Glomerular endothelial cell (primary cell): ENCODE measurements around the gene HDAC5. TPM values are rescaled to one million over a fixed set of nuclear protein-coding genes. Genes with fewer than 3 reads are reported as not detected.
"Not testable (repeated sequence)": the region's sequence is repeated elsewhere in the genome, so short reads cannot be mapped to it uniquely, and the experiment has no call there.

ENCODE experiments used
- DNase-seq: peaks from one replicate; pipeline ENCODE4 v3.0.0-alpha.2; 2011; ENCODE audit warnings: low read depth, low spot score; ENCODE audit errors: extremely low read depth
- total RNA-seq: library from RNA; depleted of rRNA; stranded (reverse); fragments of >200 nt; gene quantifications from 2 replicates; pipeline ENCODE4 v1.2.3, GENCODE V29; 2015

HDAC5 gene
- total RNA-seq, 1 donor from 2014 or later, result 46.9 TPM

GRCh38 chr17:44037471-44037870, 86.0 kb downstream of the HDAC5 start:
- DNase-seq, result no peak

GRCh38 chr17:44034688-44035087, 88.8 kb downstream of the HDAC5 start:
- not testable (repeated sequence) for DNase-seq

- DNase-seq, result no peak
Observed at GRCh38 chr17:44033861-44034408, 89.5 kb downstream of the HDAC5 start.

GRCh38 chr17:44030482-44030881, 93.0 kb downstream of the HDAC5 start:
- no peak for DNase-seq

GRCh38 chr17:44029736-44030135, 93.7 kb downstream of the HDAC5 start:
- DNase-seq, result no peak

Other genes with a start within 250 kb of the HDAC5 start
- gene MPP2, start 216.1 kb downstream of the HDAC5 start, total RNA-seq, result 1.2 and 1.9 TPM in 2 replicates
- not detected in 2 replicates for gene PPY, start 181.2 kb downstream of the HDAC5 start, total RNA-seq
- 0.64 TPM in 1 of 2 replicates, not detected in the other for gene PYY, start 169.7 kb downstream of the HDAC5 start, total RNA-seq
- 1.8 and 4.6 TPM in 2 replicates for gene NAGS, start 119.0 kb downstream of the HDAC5 start, total RNA-seq
- 30.0 and 37.2 TPM in 2 replicates for gene TMEM101, start 108.7 kb downstream of the HDAC5 start, total RNA-seq
- gene LSM12, start 57.0 kb downstream of the HDAC5 start, total RNA-seq, result 44.3 and 55.3 TPM in 2 replicates
- 41.9 and 60.5 TPM in 2 replicates for gene G6PC3, start 52.9 kb downstream of the HDAC5 start, total RNA-seq
- 0.92 and 2.9 TPM in 2 replicates for gene HROB, start 18.3 kb upstream of the HDAC5 start, total RNA-seq
- gene ASB16, start 47.1 kb upstream of the HDAC5 start, total RNA-seq, result 0.15 and 0.18 TPM in 2 replicates
- 31.9 and 35.5 TPM in 2 replicates for gene TMUB2, start 63.3 kb upstream of the HDAC5 start, total RNA-seq
- gene ATXN7L3, start 76.2 kb upstream of the HDAC5 start, total RNA-seq, result 69.1 and 72.4 TPM in 2 replicates
- gene UBTF, start 96.0 kb upstream of the HDAC5 start, total RNA-seq, result 51.9 and 58.7 TPM in 2 replicates
- gene SLC4A1, start 144.5 kb upstream of the HDAC5 start, total RNA-seq, result not detected in 2 replicates
- gene RUNDC3A, start 185.0 kb upstream of the HDAC5 start, total RNA-seq, result 0.58 and 0.82 TPM in 2 replicates
- gene SLC25A39, start 201.2 kb upstream of the HDAC5 start, total RNA-seq, result 100 and 126 TPM in 2 replicates
- gene GRN, start 221.7 kb upstream of the HDAC5 start, total RNA-seq, result 1,120 and 1,192 TPM in 2 replicates
- 25.0 and 28.9 TPM in 2 replicates for gene FAM171A2, start 240.2 kb upstream of the HDAC5 start, total RNA-seq